Limb (tissue), 2 donors: ENCODE results near the gene PDLIM4.

ENCODE experiments used
- DNase-seq, 2 donors: peaks; one replicate each; pipeline ENCODE4 v3.0.0-alpha.2; 2016; ENCODE audit errors: extremely low spot score in 2 of 2

Gene PDLIM4

DNA sequence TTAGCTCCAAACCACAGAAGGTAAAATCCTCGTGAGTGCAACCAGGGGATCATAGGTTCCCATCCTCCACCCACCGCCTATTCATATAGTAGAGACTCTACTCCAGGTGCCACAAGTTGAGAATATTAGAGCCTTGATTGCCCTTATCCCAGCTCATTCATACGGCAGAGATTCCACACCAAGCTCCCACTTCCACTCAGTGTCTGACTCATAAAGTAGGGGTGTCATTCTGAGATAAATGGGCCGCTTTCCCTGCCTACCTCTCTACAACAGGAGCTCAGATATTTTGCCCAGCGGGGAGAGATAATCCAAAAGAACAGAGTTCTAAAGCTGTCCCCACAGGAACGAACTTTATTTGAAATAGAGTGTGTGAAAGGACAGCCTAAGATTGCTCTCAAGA lies 46.1 kb downstream of the PDLIM4 start:
- DNase-seq, result no peak

DNA sequence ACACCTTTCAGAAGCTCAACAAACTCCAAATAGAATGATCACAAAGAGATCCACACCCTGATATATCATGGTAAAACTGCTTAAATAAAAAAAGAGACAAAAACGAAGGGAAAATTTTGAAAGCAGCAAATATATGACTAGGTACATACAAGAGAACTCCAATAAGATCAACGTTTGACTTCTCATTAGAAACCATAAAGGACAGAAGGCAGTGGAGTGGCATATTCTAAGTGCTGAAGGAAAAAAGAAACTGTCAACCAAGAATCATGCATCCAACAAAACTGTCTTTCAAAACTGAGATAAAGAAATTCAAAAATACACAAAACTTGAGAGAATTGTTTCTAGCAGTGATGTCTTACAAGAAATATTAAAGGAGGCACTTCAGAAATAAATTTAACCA lies 47.9 kb downstream of the PDLIM4 start:
- DNase-seq, result no peak

GRCh38 chr5:132308701-132309100 lies 51.2 kb downstream of the PDLIM4 start:
- no peak for DNase-seq

- no peak for DNase-seq
Measured at GRCh38 chr5:132309679-132310078, 52.2 kb downstream of the PDLIM4 start.

DNA sequence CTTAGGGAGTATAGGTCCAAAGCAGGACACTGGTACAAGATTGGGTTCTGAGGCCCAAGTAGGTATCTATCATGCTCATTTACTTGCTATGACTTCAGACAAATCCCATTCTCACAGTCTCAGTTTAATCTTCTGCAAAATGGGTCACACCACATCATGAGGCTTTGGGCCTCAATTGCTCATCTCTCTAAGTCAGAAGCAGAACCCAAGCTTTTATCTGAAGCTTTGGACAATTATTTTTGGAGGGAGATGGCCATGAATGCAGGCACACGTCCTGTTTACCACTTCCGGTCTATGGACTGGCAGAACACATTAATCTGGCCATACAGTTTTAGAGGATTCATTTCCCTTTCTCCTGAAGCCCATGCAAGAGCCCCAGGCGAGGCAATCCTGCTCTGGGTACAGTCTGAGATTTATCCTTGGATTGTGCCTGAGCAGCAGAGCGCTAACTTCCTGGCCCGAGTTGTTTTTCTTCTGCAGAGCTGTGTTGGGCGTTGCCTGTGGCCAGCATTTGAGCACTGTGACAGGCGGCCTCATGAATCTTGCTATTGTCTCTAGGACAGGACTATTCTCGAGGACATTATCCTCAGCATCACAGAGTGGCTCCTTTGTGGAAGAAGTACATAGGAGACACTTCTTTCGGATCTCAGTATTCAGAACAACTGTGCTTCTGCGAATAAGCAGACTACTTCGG lies 52.8 kb downstream of the PDLIM4 start:
- no peak for DNase-seq

- DNase-seq, result no peak
Measured at GRCh38 chr5:132313366-132313765, 55.9 kb downstream of the PDLIM4 start.

- peak in 1 of 2 donors; percentile 30 for DNase-seq
Measured at GRCh38 chr5:132313961-132314432, 56.5 kb downstream of the PDLIM4 start.

GRCh38 chr5:132315529-132316067 lies 58.1 kb downstream of the PDLIM4 start:
- no peak for DNase-seq

GRCh38 chr5:132319975-132320374 lies 62.5 kb downstream of the PDLIM4 start:
- no peak for DNase-seq

DNA sequence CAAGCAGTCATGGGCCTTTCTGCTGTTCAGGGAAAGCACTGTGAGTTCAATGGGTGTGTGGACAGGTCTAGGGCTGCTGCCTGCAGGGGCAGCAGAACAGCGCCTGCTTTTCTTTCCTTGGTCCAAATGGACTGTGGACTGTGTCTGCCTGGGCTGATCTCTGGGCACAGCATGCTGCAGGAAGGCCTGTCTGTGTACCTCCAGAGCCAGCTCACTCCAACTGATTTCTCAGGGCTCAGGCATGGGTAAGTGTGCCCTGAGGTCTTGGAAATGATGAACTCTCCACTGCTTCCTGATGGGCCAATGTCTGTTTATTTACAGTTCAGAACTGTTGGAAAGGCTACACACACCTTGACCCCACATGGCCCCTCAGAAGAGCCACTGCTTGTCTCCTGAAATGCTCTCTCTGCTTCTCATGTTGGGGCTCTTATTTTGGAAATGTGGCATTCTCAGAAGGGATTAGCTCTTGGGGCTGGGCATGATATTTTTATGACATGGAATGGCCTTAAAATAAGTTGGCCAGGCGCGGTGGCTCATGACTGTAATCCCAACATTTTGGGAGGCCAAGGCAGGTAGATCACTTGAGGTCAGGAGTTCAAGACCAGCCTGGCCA lies 63.7 kb downstream of the PDLIM4 start:
- no peak for DNase-seq

GRCh38 chr5:132322266-132322665 lies 64.8 kb downstream of the PDLIM4 start:
- DNase-seq, result no peak
